ENCODE data around the gene MCOLN2.
"Not testable (repeated sequence)": the region's sequence is repeated elsewhere in the genome, so short reads cannot be mapped to it uniquely, and the experiment has no call there.

Gene MCOLN2

GRCh38 chr1:84939761-84940160 is 57.2 kb downstream of the MCOLN2 start:
- DNase-seq, result no peak

DNA sequence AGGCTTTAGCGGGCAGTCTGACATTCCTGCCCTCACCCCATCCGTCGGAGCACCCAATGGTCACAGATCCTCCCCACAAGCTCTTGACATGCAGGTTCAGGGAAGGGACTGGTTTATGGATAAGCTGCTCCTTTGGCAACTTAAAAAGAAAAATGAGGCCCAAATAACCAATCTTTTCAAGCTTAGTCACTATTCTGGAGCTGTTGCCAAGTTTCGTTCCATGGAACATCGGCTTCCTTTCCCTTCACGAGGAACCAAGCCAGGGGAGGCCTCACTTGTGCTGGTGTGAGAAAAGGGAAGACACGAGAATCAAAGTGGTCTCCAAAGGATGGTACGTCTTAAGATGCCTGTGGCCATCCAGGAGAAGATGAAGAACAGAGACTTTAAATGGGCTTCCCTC is 57.8 kb downstream of the MCOLN2 start:
- no peak for DNase-seq

DNA sequence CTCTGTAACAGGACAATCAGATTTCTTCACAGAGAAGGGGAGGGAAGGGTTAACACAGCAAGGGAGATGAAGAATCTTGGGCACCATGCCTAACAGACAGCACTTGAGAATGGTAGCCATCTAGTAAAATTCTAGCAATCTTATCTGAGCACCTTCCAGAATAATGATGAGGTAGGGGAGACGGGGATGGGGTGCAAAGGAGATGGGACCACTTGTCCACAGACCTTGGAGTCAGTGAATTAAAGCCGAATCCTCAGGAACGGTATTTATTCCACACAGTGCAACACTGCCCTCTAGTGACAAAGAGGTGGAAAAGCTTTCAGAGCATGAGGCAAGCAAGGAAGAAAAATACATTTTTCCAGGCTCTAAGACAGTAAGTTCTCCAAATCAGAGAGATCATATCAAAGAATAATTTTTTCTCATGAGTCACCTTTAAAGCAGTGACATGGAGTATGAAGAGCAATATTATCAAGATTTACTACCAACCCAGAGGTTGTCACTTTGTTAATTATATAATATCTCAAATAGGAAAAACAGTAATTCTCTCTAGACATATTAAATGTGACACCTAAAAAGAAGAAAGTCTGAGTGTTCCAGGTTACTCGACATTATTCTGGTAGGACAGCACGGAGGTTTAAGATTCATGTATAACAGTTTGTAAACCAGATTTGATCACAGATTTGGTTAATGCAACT is 60.6 kb downstream of the MCOLN2 start:
- peak; percentile 58 for DNase-seq

DNA sequence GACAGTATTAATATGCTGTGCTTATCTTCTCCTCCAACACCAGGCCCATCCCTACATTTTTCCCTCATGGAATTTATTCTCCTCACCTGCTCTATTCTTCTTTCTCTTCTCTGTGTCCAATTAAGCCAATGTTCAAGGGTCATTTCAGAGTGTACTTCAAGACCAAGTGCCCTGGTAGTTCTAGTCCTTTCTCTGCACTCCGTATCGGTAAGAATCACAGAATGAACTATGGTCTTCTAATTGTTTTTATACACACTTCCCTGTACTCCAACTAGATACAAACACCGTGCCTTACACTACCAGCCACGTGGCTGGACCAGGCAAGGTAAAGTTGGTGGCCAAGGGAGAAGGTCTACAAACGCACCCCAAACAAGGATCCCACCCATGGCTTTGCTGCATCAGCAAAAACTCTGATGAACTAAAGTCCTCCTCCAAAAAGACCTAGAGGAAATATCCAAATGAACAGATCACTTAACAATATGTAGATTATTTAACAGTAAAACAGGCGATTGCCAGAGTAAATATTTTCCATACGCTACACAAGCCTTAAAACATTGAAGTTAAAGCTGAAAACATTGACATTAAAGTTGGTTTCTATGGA is 63.8 kb downstream of the MCOLN2 start:
- DNase-seq, result no peak

GRCh38 chr1:84930831-84931230 is 66.1 kb downstream of the MCOLN2 start:
- no peak for DNase-seq

GRCh38 chr1:84930329-84930728 is 66.6 kb downstream of the MCOLN2 start:
- DNase-seq, result no peak

DNA sequence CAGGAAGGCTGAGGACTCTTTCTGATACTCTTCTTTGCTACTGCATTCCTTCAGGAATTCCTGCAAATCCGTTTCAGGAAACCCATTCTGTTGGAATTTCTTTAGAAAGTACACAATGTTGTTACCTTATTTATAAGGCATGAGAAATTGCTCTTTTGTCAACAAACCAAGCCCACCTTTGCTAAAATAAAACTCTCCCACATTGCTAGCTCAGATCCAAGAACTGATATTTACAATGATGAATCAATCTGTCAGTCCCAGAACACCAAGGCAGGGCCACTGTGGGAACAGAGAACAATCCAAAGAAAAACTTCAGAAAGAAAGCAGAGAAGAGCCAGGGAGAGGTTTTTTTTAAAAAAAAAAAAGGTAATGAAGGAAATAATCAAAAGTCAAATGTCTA is 67.3 kb downstream of the MCOLN2 start:
- DNase-seq, result no peak

- no peak for DNase-seq
These were observed 67.9 kb downstream of the MCOLN2 start for GRCh38 chr1:84928979-84929378.

DNA sequence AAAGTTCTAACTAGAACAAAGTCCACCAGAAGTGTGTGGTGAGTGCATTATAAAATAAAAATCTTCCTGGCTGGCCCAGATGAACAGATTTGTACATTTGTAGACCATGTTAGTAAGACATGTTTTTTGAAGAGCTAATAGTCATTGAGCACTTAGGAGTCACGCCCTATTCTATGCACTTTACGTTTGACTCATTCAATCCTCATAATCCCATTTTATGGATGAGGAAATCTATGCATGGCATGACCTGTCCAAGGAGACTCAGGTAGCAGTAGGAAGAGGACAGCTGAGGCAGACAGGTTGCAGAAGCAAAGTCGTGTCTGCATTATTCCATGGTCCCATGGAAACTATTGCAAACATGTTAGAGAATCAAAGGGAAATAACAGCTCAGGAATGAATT is 73.6 kb downstream of the MCOLN2 start:
- no peak for DNase-seq

- no peak for DNase-seq
These were observed 76.8 kb downstream of the MCOLN2 start for GRCh38 chr1:84920159-84920558.

DNA sequence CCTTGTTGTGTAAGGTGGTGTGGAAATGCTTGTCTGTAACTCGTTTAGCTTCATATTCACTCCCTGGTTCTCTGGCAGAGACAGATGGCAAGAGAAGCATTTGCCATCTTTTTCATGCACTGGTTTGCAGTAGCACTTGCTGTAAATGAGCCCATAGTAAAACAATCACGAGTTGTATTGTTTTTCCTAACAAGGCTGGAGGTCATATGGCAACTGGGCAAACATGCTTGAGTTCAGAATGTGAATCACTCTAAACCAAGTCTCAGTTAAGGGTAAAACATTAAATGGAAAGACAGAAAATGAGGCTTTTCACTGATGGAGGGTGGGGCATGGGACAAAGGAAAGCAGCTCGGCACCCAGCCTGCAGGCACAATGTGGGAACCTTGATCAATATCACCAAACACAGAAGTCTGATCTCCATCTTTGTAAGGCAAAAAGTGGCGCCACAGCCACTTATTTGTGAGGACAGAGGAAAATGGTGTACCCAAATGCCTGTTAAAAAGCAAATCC is 77.4 kb downstream of the MCOLN2 start:
- no peak for DNase-seq

- DNase-seq, result no peak
These were observed 78.1 kb downstream of the MCOLN2 start for GRCh38 chr1:84918726-84919336.

DNA sequence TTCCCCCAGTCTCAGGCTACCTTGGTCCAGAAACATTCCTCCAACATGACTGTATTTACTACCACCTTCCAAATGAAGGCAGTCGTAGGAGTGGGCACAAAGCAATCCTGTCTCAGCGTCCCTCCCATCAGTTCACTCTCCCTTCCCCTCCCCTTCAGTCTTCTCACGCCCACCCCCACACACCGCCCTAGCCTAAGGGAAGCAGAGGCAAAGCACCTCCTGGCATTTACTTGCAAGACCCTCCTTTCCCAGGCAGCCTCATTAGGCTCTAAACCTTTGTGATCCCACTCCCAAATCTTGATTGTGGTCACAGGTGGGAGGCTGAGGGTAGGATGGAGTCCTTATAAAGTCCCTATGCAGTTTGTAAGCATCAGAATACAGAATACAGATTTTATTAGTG is 80.0 kb downstream of the MCOLN2 start:
- no peak for DNase-seq

- peak; percentile 8 for DNase-seq
These were observed 83.4 kb downstream of the MCOLN2 start for GRCh38 chr1:84913555-84913892.

GRCh38 chr1:84912726-84913554 is 84.0 kb downstream of the MCOLN2 start:
- no peak for DNase-seq

- not testable (repeated sequence) for DNase-seq
These were observed 88.0 kb downstream of the MCOLN2 start for GRCh38 chr1:84908746-84909464.

GRCh38 chr1:84907095-84907827 is 89.7 kb downstream of the MCOLN2 start:
- no peak for DNase-seq

DNA sequence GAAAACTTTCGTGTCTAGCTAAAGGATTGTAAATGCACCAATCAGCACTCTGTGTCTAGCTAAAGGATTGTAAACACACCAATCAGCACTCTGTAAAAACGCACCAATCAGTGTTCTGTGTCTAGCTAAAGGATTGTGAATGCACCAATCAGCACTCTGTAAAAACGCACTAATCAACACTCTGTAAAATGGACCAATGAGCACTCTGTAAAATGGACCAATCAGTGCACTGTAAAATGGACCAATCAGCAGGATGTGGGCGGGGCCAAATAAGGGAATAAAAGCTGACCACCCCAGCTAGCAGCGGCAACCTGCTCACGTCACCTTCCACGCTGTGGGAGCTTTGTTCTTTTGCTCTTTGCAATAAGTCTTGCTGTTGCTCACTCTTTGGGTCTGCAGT is 94.2 kb downstream of the MCOLN2 start:
- DNase-seq, result not testable (repeated sequence)

- no peak for DNase-seq
These were observed 96.9 kb downstream of the MCOLN2 start for GRCh38 chr1:84899969-84900368.

DNA sequence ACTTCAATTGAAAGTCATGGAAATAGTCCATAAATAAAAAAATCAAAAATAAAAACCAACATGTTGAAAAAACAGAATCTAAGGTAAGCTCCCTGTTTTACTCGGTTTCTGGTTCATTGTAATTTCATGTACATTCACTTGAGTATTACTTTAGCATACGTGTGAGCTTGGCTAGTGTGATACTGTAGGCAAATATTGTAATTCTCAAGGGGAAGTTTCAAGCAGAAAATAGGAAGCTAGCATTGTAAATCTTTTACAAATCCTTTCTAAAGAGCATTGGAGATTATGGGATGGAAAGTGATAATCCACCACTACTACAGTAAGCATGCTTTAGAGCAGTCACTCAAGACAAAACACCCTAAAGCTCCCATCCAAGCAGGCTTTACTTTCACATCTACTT is 100.6 kb downstream of the MCOLN2 start:
- no peak for DNase-seq

DNA sequence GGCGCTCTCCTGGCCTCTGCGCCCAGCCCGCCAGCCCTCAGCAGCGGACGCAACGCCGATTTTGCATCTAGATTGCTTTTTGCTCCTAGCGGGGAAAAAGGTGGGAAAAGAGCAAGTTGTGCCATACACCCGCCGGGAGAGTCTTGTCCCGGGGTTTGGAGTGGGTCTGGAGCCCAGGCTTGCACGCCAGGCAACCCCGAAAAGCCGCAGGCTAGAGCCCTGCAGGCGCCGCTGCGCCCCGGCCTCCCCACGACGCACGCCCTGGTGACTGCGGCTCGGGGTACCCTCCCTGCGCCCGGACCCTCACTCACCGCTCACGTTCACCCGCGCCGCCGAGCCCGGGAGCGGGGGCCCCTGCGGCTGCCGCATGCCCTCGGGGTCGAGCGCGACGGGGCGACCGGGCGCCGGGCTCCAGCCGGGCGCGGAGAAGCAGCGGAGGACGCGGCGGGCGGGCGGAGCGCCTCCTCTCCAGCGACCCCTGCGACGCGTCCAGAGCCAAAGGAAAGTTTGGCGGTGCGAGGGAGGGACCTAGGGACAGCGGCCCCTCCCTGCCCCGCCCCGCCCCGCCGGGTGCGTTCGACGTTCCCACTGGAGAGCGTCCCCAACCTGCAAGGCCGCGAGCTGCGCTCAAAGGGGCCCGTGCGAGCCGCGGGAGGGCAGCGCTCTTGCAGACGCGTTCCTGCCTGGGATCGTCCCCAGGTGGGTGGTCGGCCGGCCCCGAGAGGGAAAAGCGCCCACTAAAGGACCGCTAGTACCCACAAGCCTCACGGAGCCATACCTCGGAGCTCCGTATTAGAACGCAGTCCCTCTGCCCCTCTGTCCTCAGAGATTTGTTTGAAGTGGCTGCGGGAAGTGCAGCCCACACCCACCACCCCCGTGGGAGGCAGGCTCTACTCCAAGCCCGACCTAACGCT is 104.0 kb downstream of the MCOLN2 start, which contains the start of gene LPAR3:
LPAR3 (minus strand) TSS at position 502 of the 914 bp plus-strand sequence. CDS start 27,086 bp downstream, outside the sequence.
- DNase-seq, result peak; percentile 14

Data from DMS79 (cell line).